Measurements from ENCODE around the gene C5AR1. TPM values are rescaled to one million over a fixed set of nuclear protein-coding genes. Genes with fewer than 3 reads are reported as not detected.
"Not testable (repeated sequence)": the region's sequence is repeated elsewhere in the genome, so short reads cannot be mapped to it uniquely, and the experiment has no call there.

C5AR1 gene
- total RNA-seq, 2 donors from 2014 or later = 1.3 to 3.2 TPM

DNA sequence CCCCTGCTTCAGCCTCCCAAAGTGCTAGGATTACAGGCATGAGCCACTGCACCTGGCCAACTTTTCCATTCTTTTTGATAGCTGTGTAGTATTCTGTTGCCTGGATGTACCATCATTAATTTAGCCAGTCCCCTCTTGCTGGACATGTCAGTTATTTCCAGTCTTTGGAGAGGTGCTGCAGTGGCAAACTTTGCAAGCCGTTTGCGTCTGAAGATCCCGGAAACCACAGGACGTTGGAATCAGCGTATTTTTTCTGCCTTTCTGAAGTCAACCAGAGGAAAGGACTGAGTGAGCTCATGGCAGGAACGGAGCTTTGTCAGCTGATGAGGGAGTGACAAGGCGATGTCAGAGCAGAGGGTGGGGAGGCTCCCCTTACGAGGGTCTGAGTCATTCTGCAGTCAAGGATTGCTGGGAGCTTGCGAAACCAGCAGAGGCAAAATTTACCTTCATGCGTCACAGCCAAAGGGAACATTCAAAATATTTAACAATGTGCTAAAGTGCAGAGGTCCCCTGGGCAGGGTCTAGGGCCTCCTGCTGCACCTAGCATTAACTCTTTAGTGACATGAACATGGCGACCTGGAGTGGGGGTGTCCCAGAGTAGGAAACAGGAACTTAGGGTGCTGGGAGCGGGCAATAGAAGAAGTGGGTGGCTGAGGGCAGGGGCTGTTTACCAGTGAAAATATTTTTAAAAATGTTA is 5.6 kb downstream of the C5AR1 start:
- DNase-seq (ENCODE audit: low spot score in 2 of 2) = no peak
- ATAC-seq = peak; percentile 63 to 98
- H3K9me3 Mint-ChIP-seq = no peaks in the 10 kb centered on the region
- no peaks in the 10 kb centered on the region for H3K36me3 Mint-ChIP-seq
- H3K27ac Mint-ChIP-seq = peak overlapping the region in 1 of 2 donors; percentile 63

DNA sequence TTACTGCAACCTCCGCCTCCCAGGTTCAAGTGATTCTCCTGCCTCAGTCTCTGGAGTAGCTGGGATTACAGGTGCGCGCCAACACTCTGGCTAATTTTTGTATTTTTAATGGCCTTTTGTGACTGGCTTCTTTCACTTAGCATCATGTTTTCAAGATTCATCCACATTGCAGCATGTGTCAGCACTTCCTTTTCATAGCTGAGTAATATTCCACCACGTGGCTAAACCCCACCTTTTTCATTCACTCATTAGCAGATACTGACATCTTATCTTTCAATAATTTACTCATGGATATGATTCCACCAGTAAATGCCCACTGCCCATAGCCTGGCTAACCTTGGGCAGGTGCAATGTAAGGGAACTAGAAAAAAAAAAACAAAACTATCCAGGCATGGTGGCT is 6.9 kb downstream of the C5AR1 start:
- Mint-ChIP-seq H3K9me3 (no peaks in the 10 kb centered on the region), H3K36me3 (no peaks in the 10 kb centered on the region), H3K27ac (no peak overlapping the region)
- ATAC-seq (no peak), DNase-seq (ENCODE audit: low spot score in 2 of 2) (no peak)

DNA sequence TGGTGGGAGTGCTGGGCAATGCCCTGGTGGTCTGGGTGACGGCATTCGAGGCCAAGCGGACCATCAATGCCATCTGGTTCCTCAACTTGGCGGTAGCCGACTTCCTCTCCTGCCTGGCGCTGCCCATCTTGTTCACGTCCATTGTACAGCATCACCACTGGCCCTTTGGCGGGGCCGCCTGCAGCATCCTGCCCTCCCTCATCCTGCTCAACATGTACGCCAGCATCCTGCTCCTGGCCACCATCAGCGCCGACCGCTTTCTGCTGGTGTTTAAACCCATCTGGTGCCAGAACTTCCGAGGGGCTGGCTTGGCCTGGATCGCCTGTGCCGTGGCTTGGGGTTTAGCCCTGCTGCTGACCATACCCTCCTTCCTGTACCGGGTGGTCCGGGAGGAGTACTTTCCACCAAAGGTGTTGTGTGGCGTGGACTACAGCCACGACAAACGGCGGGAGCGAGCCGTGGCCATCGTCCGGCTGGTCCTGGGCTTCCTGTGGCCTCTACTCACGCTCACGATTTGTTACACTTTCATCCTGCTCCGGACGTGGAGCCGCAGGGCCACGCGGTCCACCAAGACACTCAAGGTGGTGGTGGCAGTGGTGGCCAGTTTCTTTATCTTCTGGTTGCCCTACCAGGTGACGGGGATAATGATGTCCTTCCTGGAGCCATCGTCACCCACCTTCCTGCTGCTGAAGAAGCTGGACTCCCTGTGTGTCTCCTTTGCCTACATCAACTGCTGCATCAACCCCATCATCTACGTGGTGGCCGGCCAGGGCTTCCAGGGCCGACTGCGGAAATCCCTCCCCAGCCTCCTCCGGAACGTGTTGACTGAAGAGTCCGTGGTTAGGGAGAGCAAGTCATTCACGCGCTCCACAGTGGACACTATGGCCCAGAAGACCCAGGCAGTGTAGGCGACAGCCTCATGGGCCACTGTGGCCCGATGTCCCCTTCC is 10.5 kb downstream of the C5AR1 start:
- ATAC-seq (no peak), DNase-seq (ENCODE audit: low spot score in 2 of 2) (no peak)
- H3K9me3 Mint-ChIP-seq = no peaks in the 10 kb centered on the region

DNA sequence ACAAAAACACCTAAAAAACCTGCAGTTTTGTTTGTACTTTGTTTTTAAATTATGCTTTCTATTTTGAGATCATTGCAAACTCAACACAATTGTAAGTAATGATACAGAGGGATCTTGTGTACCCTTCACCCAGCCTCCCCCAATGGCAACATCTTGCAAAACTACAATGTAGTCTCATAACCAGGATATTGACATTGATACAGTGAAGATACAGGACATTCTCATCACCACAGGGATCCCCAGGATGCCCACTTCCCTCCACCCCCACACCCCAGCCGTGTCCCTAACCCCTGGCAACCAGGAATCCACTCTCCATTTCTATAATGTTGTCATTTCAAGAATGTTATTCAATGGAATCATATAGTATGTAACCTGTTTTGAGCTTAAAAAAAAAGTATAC is 12.0 kb downstream of the C5AR1 start:
- H3K27ac Mint-ChIP-seq = no peak overlapping the region
- DNase-seq (ENCODE audit: low spot score in 2 of 2) = no peak
- no peaks in the 10 kb centered on the region for H3K36me3 Mint-ChIP-seq
- H3K9me3 Mint-ChIP-seq = no peaks in the 10 kb centered on the region
- no peak for ATAC-seq

More for the DNA sequence above, 10.5 kb downstream of the C5AR1 start:
- H3K27ac Mint-ChIP-seq = peak overlapping the region in 1 of 2 donors; percentile 55
- H3K36me3 Mint-ChIP-seq = no peaks in the 10 kb centered on the region

DNA sequence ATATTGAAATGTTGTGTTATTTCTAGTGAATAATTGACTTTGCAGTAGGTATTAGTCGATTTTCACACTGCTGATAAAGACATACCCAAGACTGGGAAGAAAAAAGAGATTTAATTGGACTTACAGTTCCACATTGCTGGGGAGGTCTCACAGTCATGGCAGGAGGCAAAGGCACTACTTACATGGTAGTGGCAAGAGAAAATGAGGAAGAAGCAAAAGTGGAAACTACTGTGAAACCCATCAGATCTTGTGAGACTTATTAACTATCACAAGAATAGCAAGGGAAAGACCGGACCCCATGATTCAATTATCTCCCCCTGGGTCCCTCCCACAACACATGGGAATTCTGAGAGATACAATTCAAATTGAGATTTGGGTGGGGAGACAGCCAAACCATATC is 12.4 kb downstream of the C5AR1 start:
- H3K9me3 Mint-ChIP-seq = no peaks in the 10 kb centered on the region
- H3K27ac Mint-ChIP-seq = peak overlapping the region in 1 of 2 donors; percentile 63
- no peaks in the 10 kb centered on the region for H3K36me3 Mint-ChIP-seq
- ATAC-seq (no peak), DNase-seq (ENCODE audit: low spot score in 2 of 2) (no peak)

DNA sequence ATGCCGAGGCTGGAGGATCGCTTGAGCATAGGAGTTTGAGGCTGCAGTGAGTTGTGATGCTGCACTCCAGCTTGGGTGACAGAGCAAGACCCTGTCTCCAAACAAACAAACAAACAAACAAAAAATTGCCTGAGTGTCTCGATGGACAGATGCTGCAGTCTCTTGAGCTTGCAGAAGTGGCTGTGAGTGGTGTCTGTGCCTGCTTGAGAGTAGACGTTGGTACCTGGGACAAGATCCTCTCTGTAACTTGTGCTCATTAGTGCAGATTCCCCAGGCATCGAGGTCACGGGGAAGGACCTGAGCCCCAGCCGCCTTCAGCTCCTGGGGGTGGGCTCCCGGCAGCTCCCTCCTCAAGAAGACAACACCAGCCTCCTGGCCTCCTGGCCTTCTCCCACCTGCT is 13.7 kb downstream of the C5AR1 start:
- no peak for DNase-seq (ENCODE audit: low spot score in 2 of 2)
- no peak for ATAC-seq
- H3K9me3 Mint-ChIP-seq = no peaks in the 10 kb centered on the region
- no peak overlapping the region for H3K27ac Mint-ChIP-seq
- H3K36me3 Mint-ChIP-seq = no peaks in the 10 kb centered on the region

DNA sequence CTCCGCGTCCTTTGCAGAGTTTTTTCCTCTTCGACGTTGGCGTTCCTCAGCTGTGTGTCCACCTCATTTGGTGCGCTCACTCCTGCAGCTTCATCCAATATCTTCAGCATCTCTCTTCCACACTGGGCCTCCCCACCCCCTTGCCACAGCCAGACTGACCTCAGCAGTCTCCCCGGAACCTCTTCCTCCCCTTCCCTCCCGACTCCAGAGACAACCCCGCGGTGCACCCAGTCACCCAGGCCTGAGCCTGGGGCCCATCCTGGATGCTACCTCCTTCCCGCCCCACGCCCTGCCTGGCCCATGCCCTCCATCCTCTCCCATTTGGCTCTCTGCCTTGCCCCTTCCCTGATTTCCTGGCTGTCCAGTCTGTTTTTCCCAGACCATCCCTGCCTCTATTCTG is 14.2 kb downstream of the C5AR1 start:
- ATAC-seq (no peak), DNase-seq (ENCODE audit: low spot score in 2 of 2) (no peak)
- Mint-ChIP-seq H3K9me3 (no peaks in the 10 kb centered on the region), H3K36me3 (no peaks in the 10 kb centered on the region), H3K27ac (no peak overlapping the region)

DNA sequence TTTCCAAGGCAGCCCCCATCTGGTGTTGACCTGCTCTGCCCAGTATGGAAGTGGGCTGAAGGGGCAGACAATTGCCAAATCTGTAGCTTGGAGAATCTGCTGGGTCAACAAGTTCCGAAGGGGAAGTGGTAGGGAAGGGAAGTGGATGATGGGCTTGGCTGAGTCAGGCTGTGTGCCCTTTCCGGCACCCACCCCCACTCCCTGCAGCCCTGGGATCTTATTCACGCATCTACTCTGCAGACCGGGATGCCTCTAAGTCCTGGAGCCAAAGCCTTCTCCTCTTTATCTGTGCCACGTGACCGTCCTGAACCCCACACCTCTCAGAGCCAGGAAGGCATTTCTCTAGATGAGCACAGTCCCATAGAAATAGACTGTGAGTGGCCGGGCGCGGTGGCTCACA is 14.8 kb downstream of the C5AR1 start:
- ATAC-seq = no peak
- Mint-ChIP-seq H3K27ac (no peak overlapping the region), H3K36me3 (no peaks in the 10 kb centered on the region), H3K9me3 (no peaks in the 10 kb centered on the region)
- no peak for DNase-seq (ENCODE audit: low spot score in 2 of 2)

DNA sequence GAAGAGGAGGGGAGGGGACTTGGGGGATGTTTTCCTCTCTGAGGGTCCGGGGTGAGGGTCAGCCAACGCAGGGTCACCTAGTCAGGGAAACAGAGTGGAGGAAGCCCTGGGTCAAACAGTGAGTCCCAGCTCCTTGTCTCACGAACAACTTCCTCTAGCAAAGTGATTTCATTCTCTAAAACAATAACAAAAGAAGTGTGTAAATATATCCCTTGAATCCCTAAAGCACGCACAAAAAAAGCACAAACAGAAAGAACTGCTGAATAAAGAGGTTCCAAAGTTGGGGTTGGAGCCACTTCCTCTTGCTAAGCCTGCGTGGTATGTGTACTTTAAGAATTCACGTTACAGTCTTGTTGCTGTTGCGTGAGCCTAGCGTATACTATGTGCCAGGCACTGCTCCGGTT is 20.8 kb downstream of the C5AR1 start:
- DNase-seq (ENCODE audit: low spot score in 2 of 2) (no peak), ATAC-seq (no peak)
- Mint-ChIP-seq H3K27ac (no peak overlapping the region), H3K36me3 (no peaks in the 10 kb centered on the region), H3K9me3 (no peaks in the 10 kb centered on the region)

DNA sequence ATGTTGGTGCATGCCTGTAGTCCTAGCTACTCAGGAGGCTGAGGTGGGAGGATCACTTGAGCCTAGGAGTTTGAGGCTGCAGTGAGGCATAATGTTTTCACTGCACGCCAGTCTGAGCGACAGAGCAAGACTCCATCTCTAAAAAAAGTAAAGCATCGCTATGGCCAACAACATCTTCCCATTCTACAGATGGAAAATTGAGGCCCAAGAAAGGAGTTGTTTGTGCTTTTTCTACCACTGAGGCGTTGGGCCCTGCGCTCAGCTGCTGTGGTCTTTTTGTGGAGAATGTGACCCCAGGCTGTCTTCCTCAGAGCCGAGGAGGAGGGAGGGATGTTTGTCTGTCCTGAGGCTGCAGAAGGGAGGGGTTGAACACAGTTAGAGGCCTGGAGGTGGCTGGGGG is 21.8 kb downstream of the C5AR1 start:
- H3K36me3 Mint-ChIP-seq = no peaks in the 10 kb centered on the region
- ATAC-seq (no peak), DNase-seq (ENCODE audit: low spot score in 2 of 2) (no peak)
- H3K27ac Mint-ChIP-seq = no peak overlapping the region
- no peaks in the 10 kb centered on the region for H3K9me3 Mint-ChIP-seq

DNA sequence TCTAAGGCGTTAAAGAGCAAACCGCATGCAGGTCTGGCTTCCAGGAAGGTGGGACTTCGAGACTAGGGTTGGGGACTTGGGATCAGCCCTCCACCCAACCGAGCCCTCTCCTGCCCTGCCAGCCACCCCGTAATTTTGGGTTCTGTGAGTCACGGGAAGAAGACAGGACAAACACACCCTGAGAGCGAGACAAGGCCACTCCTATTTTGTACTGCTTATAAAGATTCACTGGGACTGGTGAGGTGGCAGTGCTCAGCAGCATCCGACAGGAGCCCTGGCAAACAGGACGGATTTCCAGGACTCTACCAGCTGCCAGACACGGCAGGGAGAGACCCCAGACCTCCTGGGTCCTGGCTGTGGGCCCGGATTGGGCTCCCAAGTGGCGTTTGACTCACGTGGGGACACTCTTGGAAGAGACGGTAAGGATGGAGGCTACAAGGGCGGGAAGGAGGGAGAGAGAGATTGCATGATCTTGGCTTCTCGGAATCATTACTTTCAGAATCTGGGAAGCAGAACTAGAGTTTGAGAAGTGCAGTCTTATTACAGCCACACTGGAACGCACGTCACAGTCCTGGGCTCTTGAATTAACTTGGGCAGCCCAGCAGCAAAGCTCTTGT is 22.4 kb downstream of the C5AR1 start, which contains the start of gene C5AR2:
Gene C5AR2 (plus strand): TSS at position 245 of the 617 bp plus-strand sequence. CDS start 8,625 bp downstream, outside the sequence.
- no peak for ATAC-seq
- Mint-ChIP-seq H3K27ac (peak within 1 kb of the TSS; percentile 26 to 44), H3K36me3 (no peaks in the 10 kb centered on the region), H3K9me3 (no peaks in the 10 kb centered on the region)
- DNase-seq (ENCODE audit: low spot score in 2 of 2) = no peak

DNA sequence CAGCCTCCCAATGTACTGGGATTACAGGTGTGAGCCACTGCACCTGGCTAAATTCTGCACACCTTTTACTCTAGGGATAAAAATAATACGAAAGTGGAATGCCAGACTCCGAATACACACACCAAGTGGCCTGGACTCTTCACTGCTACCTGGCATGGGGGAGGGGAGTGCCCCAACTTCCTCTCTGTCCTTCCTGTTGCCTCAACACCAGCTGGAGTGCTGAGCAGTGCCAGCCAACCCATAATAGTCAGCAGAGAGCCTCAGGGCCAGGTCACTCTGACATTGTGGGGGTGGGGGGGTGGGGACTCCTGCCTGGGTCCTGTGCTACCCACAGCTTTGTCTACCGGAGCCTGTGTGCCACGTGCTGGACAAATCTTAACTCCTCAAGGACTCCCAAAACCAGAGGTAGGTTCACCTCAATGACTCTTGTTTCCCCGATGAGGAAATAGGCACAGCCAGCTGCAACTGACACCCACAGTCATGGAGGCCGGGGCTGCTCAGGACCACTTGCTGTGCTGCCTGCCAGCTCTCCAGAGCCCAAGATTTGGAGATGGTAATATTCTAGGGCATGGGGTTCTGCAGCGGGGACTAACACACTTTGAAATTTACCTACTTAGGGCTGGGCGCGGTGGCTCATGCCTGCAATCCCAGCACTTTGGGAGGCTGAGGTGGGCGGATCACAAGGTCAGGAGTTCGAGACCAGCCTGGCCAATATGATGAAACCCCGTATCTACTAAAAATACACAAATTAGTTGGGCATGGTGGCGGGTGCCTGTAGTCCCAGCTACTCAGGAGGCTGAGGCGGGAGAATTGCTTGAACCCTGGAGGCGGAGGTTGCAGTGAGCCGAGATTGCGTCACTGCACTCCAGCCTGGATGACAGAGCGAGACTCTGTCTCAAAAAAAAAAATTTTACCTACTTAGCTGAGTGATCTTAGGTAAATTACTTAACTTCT is 27.4 kb downstream of the C5AR1 start:
- H3K36me3 Mint-ChIP-seq; DNase-seq (ENCODE audit: low spot score in 2 of 2); H3K9me3 Mint-ChIP-seq: not testable (repeated sequence)
- peak overlapping the region in 1 of 2 donors; percentile 36 for H3K27ac Mint-ChIP-seq
- peak in 1 of 2 donors; percentile 58 for ATAC-seq

DNA sequence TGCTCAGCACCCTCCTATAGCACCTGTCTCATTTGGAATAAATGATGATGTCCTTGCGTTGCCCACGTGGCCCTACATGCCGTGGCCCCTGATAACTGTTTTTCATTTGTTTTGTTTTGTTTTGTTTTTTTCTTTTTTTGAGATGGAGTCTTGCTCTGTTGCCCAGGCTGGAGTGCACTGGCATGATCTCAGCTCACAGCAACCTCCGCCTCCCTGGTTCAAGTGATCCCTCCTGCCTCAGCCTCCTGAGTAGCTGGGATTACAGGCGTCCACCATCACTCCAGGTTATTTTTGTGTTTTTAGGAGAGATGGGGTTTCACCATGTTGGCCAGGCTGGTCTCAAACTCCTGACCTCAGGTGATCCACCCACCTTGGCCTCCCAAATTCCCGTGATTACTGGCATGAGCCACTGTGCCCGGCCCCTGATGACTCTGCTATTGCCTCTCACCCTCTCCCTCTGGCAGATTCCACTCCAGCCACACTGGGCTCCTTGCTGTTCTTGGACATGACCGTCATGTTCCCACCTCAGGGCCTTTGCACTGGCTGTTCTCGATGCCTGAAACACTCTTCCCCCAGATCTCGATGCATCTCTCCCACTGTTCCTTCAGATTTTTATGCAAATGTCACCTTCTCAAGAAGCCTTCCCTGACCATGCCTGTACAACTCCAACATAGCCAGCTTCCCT is 29.7 kb downstream of the C5AR1 start:
- Mint-ChIP-seq H3K9me3 (no peaks in the 10 kb centered on the region), H3K27ac (no peak overlapping the region), H3K36me3 (no peaks in the 10 kb centered on the region)
- no peak for ATAC-seq
- no peak for DNase-seq (ENCODE audit: low spot score in 2 of 2)

DNA sequence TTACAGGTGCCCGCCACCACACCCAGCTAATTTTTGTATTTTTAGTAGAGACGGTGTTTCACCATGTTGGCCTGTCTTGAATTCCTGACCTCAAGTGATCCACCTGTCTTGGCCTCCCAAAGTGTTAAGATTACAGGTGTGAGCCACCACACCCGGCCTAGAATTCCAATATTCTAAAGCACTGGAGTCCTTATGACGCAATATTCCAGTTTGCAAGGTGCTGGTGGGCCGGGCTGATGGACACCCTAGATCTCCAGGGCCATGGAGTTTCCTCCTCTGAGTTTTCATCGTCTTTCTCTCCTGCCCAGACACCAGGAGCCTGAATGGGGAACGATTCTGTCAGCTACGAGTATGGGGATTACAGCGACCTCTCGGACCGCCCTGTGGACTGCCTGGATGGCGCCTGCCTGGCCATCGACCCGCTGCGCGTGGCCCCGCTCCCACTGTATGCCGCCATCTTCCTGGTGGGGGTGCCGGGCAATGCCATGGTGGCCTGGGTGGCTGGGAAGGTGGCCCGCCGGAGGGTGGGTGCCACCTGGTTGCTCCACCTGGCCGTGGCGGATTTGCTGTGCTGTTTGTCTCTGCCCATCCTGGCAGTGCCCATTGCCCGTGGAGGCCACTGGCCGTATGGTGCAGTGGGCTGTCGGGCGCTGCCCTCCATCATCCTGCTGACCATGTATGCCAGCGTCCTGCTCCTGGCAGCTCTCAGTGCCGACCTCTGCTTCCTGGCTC is 31.0 kb downstream of the C5AR1 start:
- ATAC-seq = no peak
- Mint-ChIP-seq H3K9me3 (no peaks in the 10 kb centered on the region), H3K36me3 (no peaks in the 10 kb centered on the region), H3K27ac (no peak overlapping the region)
- no peak for DNase-seq (ENCODE audit: low spot score in 2 of 2)

DNA sequence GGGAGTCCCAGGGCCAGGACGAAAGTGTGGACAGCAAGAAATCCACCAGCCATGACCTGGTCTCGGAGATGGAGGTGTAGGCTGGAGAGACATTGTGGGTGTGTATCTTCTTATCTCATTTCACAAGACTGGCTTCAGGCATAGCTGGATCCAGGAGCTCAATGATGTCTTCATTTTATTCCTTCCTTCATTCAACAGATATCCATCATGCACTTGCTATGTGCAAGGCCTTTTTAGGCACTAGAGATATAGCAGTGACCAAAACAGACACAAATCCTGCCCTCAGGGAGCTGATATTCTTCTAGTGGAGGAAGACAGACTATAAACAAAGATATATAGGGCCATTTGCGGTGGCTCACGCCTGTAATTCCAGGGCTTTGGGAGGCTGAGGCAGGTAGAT is 32.1 kb downstream of the C5AR1 start:
- ATAC-seq = no peak
- no peaks in the 10 kb centered on the region for H3K9me3 Mint-ChIP-seq
- H3K27ac Mint-ChIP-seq = no peak overlapping the region

More for the DNA sequence above, 32.1 kb downstream of the C5AR1 start:
- no peaks in the 10 kb centered on the region for H3K36me3 Mint-ChIP-seq
- DNase-seq (ENCODE audit: low spot score in 2 of 2) = no peak
